ENCODE data around the gene MRPS34.

DNA sequence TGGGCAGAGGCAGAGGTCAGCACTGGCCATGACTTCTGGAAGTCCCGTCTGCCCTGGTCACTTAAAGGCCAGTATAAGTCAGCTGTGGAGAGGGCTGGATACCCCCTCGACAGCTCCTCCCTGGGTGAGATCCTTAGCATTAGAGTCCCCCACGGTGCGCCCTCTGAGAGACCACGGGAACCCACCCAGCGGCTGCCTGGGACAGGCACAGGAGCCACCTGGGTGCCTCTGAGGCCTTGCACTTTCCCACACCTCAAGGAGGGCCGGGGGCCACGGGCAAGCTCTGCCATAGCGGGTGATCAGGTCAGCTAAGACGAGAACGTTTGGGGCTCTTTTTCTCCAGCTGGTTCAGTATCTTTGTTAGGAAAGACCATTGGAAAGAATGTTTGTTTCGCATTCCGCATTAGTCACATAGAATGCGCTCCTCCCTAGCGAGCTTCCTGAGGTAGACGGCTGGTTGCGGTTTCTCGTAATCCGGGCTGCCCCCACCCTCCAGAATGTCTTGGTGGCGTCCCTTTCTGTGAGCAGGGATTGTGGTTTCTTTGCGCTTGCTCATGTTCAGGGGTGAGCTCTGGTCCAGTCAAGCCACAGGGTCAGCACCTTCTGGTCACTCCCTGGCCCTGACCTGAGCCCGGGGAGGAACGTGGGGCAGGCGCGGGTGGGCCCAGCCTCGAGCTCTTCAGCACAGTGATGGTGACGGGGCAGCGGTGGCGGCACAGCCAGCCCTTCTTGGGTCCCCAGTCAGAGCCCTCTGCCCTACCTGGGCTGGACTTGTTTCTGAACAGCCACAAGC, 26.8 kb downstream of the MRPS34 start:
- no peak for TF ChIP-seq EZH2 (IDR thresholded peaks at IDR 0.05; ENCODE audit: borderline replicate concordance, low read depth, low read length, severe bottlenecking)
- TF ChIP-seq, protein P1, sequence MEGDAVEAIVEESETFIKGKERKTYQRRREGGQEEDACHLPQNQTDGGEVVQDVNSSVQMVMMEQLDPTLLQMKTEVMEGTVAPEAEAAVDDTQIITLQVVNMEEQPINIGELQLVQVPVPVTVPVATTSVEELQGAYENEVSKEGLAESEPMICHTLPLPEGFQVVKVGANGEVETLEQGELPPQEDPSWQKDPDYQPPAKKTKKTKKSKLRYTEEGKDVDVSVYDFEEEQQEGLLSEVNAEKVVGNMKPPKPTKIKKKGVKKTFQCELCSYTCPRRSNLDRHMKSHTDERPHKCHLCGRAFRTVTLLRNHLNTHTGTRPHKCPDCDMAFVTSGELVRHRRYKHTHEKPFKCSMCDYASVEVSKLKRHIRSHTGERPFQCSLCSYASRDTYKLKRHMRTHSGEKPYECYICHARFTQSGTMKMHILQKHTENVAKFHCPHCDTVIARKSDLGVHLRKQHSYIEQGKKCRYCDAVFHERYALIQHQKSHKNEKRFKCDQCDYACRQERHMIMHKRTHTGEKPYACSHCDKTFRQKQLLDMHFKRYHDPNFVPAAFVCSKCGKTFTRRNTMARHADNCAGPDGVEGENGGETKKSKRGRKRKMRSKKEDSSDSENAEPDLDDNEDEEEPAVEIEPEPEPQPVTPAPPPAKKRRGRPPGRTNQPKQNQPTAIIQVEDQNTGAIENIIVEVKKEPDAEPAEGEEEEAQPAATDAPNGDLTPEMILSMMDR (IDR thresholded peaks at IDR 0.05; ENCODE audit: borderline replicate concordance, extremely low read depth, low read length, poor library complexity, severe bottlenecking), result no peak
